Right lobe of liver (tissue), 6 donors: Measurements from ENCODE around the gene SPOCK1. TPM values are rescaled to one million over a fixed set of nuclear protein-coding genes. Genes with fewer than 3 reads are reported as not detected.

Source experiments
- ATAC-seq, 4 donors: fragments of 200-7000 bp; cut with Tn5 transposase; one replicate each; pipeline ENCODE4 v1.9.1; 2020; ENCODE audit warnings: mild to moderate bottlenecking in 4 of 4, moderate library complexity in 4 of 4
- DNase-seq, 3 donors: peaks; one replicate each; pipeline ENCODE4 v3.0.0-alpha.2; 2020
- H3K27ac ChIP-seq, 3 donors: fragments of 200-600 bp; one replicate each; pipeline ENCODE4 v1.8.0; 2022
- H3K27me3 ChIP-seq, 2 donors: fragments of 200-600 bp; one replicate each; pipeline ENCODE4 v1.8.0; 2022
- H3K36me3 ChIP-seq, 4 donors: fragments of 200-600 bp; sonication (generic) in 1 of 4; one replicate each; pipeline versions ENCODE4 v1.5.1 to v1.8.0; 2017 to 2022; ENCODE audit warnings: control low read depth in 1 of 4
- H3K4me1 ChIP-seq, 4 donors: fragments of 200-600 bp; sonication (generic) in 1 of 4; one replicate each; pipeline versions ENCODE4 v1.5.1 to v1.8.0; 2017 to 2022; ENCODE audit warnings: control low read depth in 1 of 4
- H3K4me3 ChIP-seq, 3 donors: fragments of 200-600 bp; one replicate each; pipeline ENCODE4 v1.8.0; 2022
- H3K9me3 ChIP-seq, 4 donors: fragments of 200-600 bp; sonication (generic) in 1 of 4; one replicate each; pipeline versions ENCODE4 v1.5.1 to v1.8.0; 2017 to 2022; ENCODE audit warnings: control low read depth in 1 of 4
- POLR2A ChIP-seq: fragments of 450-650 bp; IDR thresholded peaks from one replicate; pipeline ENCODE4 v1.6.1; 2017; ENCODE audit warnings: antibody characterized with exemption, mild to moderate bottlenecking
- WGBS: methylation state at CpG from one replicate; pipeline ENCODE4 v1.1.6; 2018; ENCODE audit warnings: low coverage, low lambda C conversion rate; ENCODE audit not compliant: insufficient coverage; ENCODE audit errors: missing lambda C conversion rate; 5-methylcytosine and 5-hydroxymethylcytosine counted together
- intact Hi-C, 2 donors: fragments of 100-400 bp; cut with DNase I; formaldehyde crosslinking; loops; one replicate each; pipeline versions ENCODE4 v1.11.2 to v1.14.1; 2022
- total RNA-seq, 6 experiments: library from RNA; depleted of rRNA in 2 of 6; stranded (reverse); fragments of >200 nt in 2 of 6; fragmentation: NEBNext Ultra II Directional in 3 of 6; extraction: Animal tissue kit (Norgen Biotek cat#: 25700) in 3 of 6; gene quantifications; one replicate each; pipeline versions ENCODE4 v1.1.0 to v1.2.4, GENCODE V29; 2016 to 2023
- TF ChIP-seq, protein P1 (sequence below), 4 donors: fragments of 200-600 bp in 3 of 4; fragments of 450-650 bp in 1 of 4; IDR thresholded peaks; one replicate each; pipeline versions ENCODE4 v1.5.1 to v1.8.0; 2016 to 2022; ENCODE audit warnings: antibody characterized with exemption in 4 of 4, mild to moderate bottlenecking in 2 of 4
- donor health status: DM: no; HTN: yes; CAD: no.
- donor health status: DM: no; HTN: no; CAD: no.
- donor health status: DM: no; HTN: no; CAD: no.
- donor health status: DM: no; HTN: yes; CAD: no.
- donor health status: DM: no; HTN: yes; CAD: no.

Gene SPOCK1
- total RNA-seq, 6 experiments from 2014 or later: 0.06 to 0.86 (median 0.15) TPM; not detected in 1

DNA sequence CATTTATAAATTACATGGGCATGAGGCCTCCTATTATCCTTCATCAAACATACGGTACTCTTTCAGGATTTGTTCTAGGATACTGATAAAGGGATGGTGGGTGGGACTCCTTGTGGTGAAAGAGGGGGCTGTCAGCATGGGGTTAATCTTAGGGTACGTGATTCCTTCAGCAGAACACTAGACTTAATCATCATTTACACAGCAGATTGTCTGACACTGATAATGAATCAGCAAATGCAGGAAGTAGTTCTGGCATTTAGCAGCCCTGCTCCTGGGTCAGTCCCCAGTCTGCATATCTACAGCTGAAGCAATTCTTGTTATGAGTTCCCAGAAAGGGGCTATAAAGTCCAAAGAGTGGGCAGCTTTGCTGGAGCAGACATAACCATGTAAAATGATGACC, 384.6 kb downstream of the SPOCK1 start:
- H3K4me3 ChIP-seq: no peak overlapping the region
- WGBS: 12% methylated on average over 2 of the region's 2 CpGs
- no peak overlapping the region for H3K27ac ChIP-seq
- no peak for DNase-seq
- no peaks in the 10 kb centered on the region for H3K36me3 ChIP-seq
- no peaks in the 10 kb centered on the region for H3K4me1 ChIP-seq
- TF ChIP-seq, protein P1, sequence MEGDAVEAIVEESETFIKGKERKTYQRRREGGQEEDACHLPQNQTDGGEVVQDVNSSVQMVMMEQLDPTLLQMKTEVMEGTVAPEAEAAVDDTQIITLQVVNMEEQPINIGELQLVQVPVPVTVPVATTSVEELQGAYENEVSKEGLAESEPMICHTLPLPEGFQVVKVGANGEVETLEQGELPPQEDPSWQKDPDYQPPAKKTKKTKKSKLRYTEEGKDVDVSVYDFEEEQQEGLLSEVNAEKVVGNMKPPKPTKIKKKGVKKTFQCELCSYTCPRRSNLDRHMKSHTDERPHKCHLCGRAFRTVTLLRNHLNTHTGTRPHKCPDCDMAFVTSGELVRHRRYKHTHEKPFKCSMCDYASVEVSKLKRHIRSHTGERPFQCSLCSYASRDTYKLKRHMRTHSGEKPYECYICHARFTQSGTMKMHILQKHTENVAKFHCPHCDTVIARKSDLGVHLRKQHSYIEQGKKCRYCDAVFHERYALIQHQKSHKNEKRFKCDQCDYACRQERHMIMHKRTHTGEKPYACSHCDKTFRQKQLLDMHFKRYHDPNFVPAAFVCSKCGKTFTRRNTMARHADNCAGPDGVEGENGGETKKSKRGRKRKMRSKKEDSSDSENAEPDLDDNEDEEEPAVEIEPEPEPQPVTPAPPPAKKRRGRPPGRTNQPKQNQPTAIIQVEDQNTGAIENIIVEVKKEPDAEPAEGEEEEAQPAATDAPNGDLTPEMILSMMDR (IDR thresholded peaks at IDR 0.05): no peak
- TF ChIP-seq POLR2A: no peak
- H3K27me3 ChIP-seq: no peaks in the 10 kb centered on the region
- no peak for ATAC-seq
- H3K9me3 ChIP-seq: no peaks in the 10 kb centered on the region
- intact Hi-C loops: no loop called here

DNA sequence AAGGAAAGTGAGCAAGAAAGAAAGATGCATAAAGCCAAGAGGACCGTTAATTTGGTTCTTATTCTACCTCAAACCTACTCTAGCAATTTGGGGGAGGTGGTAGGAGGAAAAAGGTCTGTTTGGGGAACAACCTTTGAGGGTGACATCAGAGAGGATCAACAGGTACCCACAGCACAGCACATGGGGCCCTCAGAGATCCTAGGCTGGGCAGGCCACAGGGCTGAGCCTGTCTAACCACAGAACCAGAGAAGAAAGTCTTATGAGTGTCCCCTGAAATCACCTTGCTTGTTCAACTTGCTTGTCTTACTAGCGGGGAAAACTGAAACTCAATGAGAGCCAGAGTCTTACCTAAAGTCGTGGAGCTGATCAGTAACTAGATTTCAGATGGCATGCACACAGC, 385.2 kb downstream of the SPOCK1 start:
- Histone ChIP-seq H3K36me3 (no peaks in the 10 kb centered on the region), H3K27me3 (no peaks in the 10 kb centered on the region), H3K4me1 (no peaks in the 10 kb centered on the region), H3K27ac (no peak overlapping the region), H3K9me3 (no peaks in the 10 kb centered on the region), H3K4me3 (no peak overlapping the region)
- intact Hi-C loops: no loop called here
- ATAC-seq (no peak), DNase-seq (no peak)
- TF ChIP-seq POLR2A: no peak
- TF ChIP-seq, protein P1 (IDR thresholded peaks at IDR 0.05): no peak
- 17% methylated on average over 3 of the region's 3 CpGs for WGBS

DNA sequence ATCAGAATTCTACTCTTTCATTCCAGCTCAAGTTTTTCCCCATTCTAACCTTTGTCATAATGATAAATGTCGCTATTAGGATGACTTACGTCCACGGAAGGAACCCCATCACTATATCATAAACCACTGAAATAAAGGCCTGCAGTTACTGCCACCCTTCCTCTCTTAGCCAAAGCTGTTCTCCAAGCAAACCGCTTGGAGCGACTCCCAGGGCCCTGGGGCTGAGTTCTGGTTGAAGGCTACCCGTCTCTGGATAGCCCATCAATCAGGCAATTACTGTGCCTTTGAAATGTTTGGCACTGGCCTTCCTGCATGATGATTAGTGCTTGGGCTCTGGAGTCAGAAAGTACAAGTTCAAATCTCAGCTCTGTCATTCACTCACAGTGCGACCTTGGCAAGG, 386.0 kb downstream of the SPOCK1 start:
- TF ChIP-seq POLR2A: no peak
- TF ChIP-seq, protein P1 (IDR thresholded peaks at IDR 0.05): no peak
- DNase-seq: no peak
- Histone ChIP-seq H3K27ac (no peak overlapping the region), H3K9me3 (no peaks in the 10 kb centered on the region), H3K4me1 (no peaks in the 10 kb centered on the region), H3K4me3 (no peak overlapping the region), H3K27me3 (no peaks in the 10 kb centered on the region), H3K36me3 (no peaks in the 10 kb centered on the region)
- intact Hi-C loops: no loop called here
- WGBS: 57% methylated on average over 7 of the region's 7 CpGs
- ATAC-seq: no peak

DNA sequence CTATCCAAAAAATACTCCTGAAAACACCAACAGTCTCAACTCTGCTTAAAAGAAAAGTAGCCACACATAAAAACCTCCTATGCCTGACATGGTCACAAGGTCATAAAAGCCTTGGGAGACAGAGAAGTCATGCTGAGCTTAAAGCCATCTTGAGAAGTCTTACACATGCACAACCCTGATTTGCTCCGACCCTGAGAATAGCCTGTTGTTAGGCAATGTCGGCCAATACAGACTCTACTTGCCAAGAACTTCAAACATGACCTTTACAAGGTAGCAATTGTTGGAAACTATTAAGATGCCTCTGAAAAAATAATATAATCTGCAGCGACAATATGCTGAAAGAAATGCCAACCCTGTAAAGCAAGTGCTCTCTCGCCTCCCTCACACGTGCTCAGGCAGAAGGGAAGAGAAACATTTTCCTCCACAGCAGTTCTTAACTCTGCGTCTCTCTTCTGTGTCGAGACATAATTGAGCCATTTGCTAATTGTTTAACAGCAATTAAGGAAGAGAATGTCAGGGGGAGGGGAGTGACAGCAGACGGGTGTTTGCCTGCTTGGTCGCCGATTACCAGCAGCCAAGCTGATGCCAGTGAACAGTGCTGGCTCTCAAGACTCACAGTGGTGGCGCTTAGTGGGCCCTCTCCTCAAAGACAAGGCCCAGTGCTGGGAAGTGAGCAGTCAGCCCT, 393.6 kb downstream of the SPOCK1 start:
- no peak for ATAC-seq
- TF ChIP-seq, protein P1 (IDR thresholded peaks at IDR 0.05): no peak
- no peak for TF ChIP-seq POLR2A

More for the DNA sequence above, 393.6 kb downstream of the SPOCK1 start:
- no peak overlapping the region for H3K4me3 ChIP-seq
- WGBS: 45% methylated on average over 10 of the region's 11 CpGs
- H3K27me3 ChIP-seq: no peaks in the 10 kb centered on the region
- H3K4me1 ChIP-seq: no peaks in the 10 kb centered on the region
- no peaks in the 10 kb centered on the region for H3K9me3 ChIP-seq
- intact Hi-C loops: no loop called here
- H3K27ac ChIP-seq: no peak overlapping the region
- DNase-seq: no peak
- no peaks in the 10 kb centered on the region for H3K36me3 ChIP-seq
